Measurements from ENCODE around the gene ICE2.
"Not testable (repeated sequence)": the region's sequence is repeated elsewhere in the genome, so short reads cannot be mapped to it uniquely, and the experiment has no call there.

Gene ICE2

DNA sequence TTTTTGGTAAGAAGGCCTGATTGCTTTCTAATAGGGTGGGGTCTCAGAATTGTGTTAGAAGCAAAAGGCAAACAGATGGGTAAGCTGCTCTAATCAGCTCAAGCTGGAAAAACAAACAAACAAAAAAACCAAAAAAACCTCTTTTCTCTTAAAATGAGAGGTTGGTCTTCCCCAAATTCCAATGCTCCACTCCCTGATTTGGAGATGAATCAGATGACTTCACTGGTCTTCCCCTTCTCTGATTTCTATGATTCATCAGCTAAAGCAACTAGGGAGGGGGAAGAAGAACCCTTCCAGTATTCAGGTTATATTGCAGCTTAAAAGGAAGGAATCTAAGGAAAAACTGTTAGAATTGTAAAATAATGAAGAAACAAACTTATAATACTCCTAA lies 71.5 kb downstream of the ICE2 start:
- H3K27ac ChIP-seq: no peak overlapping the region
- TF ChIP-seq, protein P1, sequence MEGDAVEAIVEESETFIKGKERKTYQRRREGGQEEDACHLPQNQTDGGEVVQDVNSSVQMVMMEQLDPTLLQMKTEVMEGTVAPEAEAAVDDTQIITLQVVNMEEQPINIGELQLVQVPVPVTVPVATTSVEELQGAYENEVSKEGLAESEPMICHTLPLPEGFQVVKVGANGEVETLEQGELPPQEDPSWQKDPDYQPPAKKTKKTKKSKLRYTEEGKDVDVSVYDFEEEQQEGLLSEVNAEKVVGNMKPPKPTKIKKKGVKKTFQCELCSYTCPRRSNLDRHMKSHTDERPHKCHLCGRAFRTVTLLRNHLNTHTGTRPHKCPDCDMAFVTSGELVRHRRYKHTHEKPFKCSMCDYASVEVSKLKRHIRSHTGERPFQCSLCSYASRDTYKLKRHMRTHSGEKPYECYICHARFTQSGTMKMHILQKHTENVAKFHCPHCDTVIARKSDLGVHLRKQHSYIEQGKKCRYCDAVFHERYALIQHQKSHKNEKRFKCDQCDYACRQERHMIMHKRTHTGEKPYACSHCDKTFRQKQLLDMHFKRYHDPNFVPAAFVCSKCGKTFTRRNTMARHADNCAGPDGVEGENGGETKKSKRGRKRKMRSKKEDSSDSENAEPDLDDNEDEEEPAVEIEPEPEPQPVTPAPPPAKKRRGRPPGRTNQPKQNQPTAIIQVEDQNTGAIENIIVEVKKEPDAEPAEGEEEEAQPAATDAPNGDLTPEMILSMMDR (conservative IDR thresholded peaks at IDR 0.05): no peak

DNA sequence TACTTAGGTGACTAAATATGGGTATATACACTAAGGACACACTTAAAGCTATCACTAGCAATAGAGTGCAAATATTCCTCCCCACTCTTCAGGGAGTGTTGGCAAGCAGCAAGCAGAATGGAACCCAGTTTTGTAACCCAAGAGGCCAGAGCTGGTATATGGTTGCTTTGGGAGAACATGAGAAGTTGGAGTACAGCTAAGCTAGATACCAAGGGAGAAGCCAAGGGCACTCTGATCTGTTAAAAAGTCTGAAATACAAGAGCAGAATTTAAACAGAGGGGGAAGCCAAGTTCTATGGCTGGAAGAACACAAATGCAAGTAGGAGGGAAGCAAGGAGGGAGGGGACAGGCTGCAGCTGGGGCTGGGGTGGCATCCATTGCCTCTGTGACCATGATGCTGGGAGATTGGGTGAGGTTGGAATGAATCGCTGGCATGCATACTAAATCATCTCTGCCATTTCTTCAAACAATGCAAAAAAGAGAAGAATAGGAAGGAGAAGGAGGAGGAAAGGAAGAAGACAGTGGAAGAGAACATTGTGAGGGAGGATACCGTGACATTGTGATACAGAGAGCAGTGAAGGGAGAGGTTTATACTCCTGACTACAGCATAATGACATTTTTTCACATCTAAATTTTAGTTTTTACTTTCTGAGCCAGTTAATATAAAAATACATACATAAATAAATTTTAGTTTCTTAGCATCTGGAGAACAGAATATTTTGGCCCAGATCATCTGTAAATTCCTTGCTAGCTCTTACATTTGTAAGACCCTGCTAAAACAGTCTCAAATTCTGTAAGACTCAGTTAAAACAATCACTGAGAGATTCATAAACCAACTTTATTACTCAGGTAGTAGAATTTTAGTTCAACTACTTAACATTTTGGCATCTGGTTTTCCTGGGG lies 72.2 kb downstream of the ICE2 start:
- TF ChIP-seq, protein P1 (conservative IDR thresholded peaks at IDR 0.05): no peak
- H3K27ac ChIP-seq: no peak overlapping the region

DNA sequence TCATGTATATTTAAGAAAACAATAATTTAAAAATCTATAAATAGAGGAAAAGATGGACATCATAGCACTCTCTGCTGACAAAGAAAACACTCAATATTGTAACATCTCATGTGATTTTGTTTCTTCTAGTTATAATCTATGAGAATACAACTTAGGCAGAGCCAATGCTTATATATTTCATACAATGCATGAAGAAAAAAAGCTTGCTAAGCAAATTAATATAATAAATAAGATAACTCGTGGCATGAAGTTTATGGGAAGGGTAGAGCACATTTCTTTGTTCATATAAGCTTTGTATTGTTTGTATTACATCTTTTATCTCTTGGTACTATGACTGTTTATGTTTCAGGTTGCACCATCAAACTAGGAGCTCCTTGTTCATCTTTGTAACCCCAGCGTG lies 73.5 kb downstream of the ICE2 start:
- TF ChIP-seq, protein P1 (conservative IDR thresholded peaks at IDR 0.05): no peak
- no peak overlapping the region for H3K27ac ChIP-seq

DNA sequence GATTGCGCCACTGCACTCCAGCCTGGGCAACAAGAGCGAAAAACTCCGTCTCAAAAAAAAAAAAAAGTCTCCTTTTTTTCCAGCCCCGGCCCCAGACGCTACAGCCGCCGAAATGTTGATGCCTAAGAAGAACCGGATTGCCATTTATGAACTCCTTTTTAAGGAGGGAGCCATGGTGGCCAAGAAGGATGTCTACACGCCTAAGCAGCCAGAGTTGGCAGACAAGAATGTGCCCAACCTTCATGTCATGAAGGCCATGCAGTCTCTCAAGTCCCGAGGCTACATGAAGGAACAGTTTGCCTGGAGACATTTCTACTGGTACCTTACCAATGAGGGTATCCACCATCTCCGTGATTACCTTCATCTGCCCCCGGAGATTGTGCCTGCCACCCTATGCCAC lies 74.6 kb downstream of the ICE2 start:
- not testable (repeated sequence) for H3K27ac ChIP-seq

DNA sequence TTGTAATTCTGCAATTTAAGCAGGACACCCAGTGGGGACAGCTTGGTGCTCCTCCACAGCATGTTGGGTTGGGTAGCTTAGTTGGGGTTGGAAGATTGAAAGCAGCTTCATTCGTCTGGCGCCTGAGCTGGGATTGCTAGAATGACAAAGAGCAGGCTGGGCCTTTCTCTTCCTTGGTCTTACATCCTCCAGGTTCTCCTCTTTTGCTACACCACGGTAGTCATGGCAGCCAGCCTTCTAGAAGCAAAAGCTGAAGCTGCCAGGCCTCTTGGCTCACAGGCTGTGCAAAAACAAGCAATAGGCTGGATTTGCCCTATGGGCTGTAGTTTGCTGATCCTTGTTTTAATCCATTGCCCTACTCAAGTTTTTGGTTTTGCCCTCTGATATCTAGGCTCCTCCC lies 78.0 kb downstream of the ICE2 start:
- TF ChIP-seq, protein P1 (conservative IDR thresholded peaks at IDR 0.05): no peak
- no peak overlapping the region for H3K27ac ChIP-seq

DNA sequence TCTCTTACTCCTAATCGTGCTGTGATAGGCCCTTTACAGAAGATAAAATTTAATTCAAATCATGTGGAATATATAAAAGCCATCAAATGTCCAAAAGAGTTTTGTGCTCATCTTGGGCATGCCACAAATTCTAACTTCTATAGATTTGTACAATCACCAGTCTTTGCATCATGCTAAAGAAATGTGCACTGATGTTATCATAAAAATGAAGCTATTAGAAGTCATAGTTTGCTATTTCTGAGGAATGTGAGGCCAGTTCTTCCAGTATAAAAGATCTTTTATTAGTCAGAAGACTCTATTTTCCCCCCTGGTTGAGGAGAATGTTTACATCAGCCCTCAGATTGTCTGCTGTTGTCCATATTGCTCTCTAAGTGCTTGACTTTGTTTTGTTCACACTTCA lies 79.0 kb downstream of the ICE2 start:
- TF ChIP-seq, protein P1 (conservative IDR thresholded peaks at IDR 0.05): no peak
- no peak overlapping the region for H3K27ac ChIP-seq

- TF ChIP-seq, protein P1 (conservative IDR thresholded peaks at IDR 0.05): no peak
- H3K27ac ChIP-seq: no peak overlapping the region
These were observed 79.6 kb downstream of the ICE2 start for GRCh38 chr15:60399246-60399915.
